ENCODE measurements around the gene KLHL28.
A peak's percentile ranks its signal among the peaks of the same experiment; 100 is the strongest.

Gene KLHL28

GRCh38 chr14:44963775-44964380, 2.1 kb upstream of the KLHL28 start:
- Histone ChIP-seq H3K4me3 (ENCODE audit: low read depth, low read length) (no peak overlapping the region), H3K27me3 (ENCODE audit: insufficient read depth, low read depth, severe bottlenecking) (no peaks in the 10 kb centered on the region), H3K9me3 (ENCODE audit: severe bottlenecking) (peaks cover 20% of the 10 kb centered on the region), H3K27ac (no peak overlapping the region), H3K36me3 (peaks cover 5% of the 10 kb centered on the region)
- TF ChIP-seq CTCF (IDR thresholded peaks at IDR 0.05; ENCODE audit: low read depth, low read length): no peak
- DNase-seq: no peak

GRCh38 chr14:44963044-44963528, 1.3 kb upstream of the KLHL28 start:
- no peak overlapping the region for H3K27ac ChIP-seq
- DNase-seq: no peak
- H3K36me3 ChIP-seq: no peaks in the 10 kb centered on the region; the same call in 1 of the 2 replicates
- no peak for TF ChIP-seq CTCF (IDR thresholded peaks at IDR 0.05; ENCODE audit: low read depth, low read length)
- no peaks in the 10 kb centered on the region for H3K27me3 ChIP-seq (ENCODE audit: insufficient read depth, low read depth, severe bottlenecking)
- H3K9me3 ChIP-seq (ENCODE audit: severe bottlenecking): peaks cover 20% of the 10 kb centered on the region
- no peak overlapping the region for H3K4me3 ChIP-seq (ENCODE audit: low read depth, low read length)

GRCh38 chr14:44962334-44963043, 742 bp upstream of the KLHL28 start:
- peak overlapping the region; percentile 83 for H3K27ac ChIP-seq
- DNase-seq: peak; percentile 8
- H3K27me3 ChIP-seq (ENCODE audit: insufficient read depth, low read depth, severe bottlenecking): no peaks in the 10 kb centered on the region
- peak overlapping the region; percentile 68 for H3K4me3 ChIP-seq (ENCODE audit: low read depth, low read length)
- peaks cover 20% of the 10 kb centered on the region for H3K9me3 ChIP-seq (ENCODE audit: severe bottlenecking)
- H3K36me3 ChIP-seq: no peaks in the 10 kb centered on the region; the same call in 1 of the 2 replicates
- no peak for TF ChIP-seq CTCF (IDR thresholded peaks at IDR 0.05; ENCODE audit: low read depth, low read length)

GRCh38 chr14:44961151-44961553, 595 bp downstream of the KLHL28 start:
- DNase-seq: peak; percentile 57
- TF ChIP-seq CTCF (IDR thresholded peaks at IDR 0.05; ENCODE audit: low read depth, low read length): no peak
- Histone ChIP-seq H3K27ac (peak overlapping the region; percentile 78), H3K27me3 (ENCODE audit: insufficient read depth, low read depth, severe bottlenecking) (no peaks in the 10 kb centered on the region), H3K36me3 (no peaks in the 10 kb centered on the region; the same call in 1 of the 2 replicates), H3K9me3 (ENCODE audit: severe bottlenecking) (peaks cover 20% of the 10 kb centered on the region), H3K4me3 (ENCODE audit: low read depth, low read length) (peak overlapping the region; percentile 68)

GRCh38 chr14:44960646-44961045, 1.1 kb downstream of the KLHL28 start:
- TF ChIP-seq CTCF (IDR thresholded peaks at IDR 0.05; ENCODE audit: low read depth, low read length): no peak
- Histone ChIP-seq H3K9me3 (ENCODE audit: severe bottlenecking) (peaks cover 20% of the 10 kb centered on the region), H3K27me3 (ENCODE audit: insufficient read depth, low read depth, severe bottlenecking) (no peaks in the 10 kb centered on the region), H3K4me3 (ENCODE audit: low read depth, low read length) (peak overlapping the region; percentile 68), H3K27ac (peak overlapping the region; percentile 78), H3K36me3 (no peaks in the 10 kb centered on the region)
- no peak for DNase-seq
